Measurements from ENCODE around the gene FAAP24. TPM values are rescaled to one million over a fixed set of nuclear protein-coding genes. Genes with fewer than 3 reads are reported as not detected.
A peak's percentile ranks its signal among the peaks of the same experiment; 100 is the strongest.

The FAAP24 gene
- total RNA-seq, 4 donors from 2014 or later = 0.16 to 0.97 TPM; not detected in 2

GRCh38 chr19:32966750-32967149 lies 5.3 kb upstream of the FAAP24 start:
- TF ChIP-seq CTCF (IDR thresholded peaks at IDR 0.05 in 4 of 5, conservative IDR thresholded peaks at IDR 0.05 in 1 of 5) (no peak), POLR2A (IDR thresholded peaks at IDR 0.05) (no peak)
- ATAC-seq = no peak

GRCh38 chr19:32969549-32969948 lies 2.5 kb upstream of the FAAP24 start:
- H3K27ac ChIP-seq = no peak overlapping the region
- no peaks in the 10 kb centered on the region for H3K9me3 ChIP-seq
- in situ Hi-C loops (cut with MboI; ENCODE audit: low sequenced_read_pairs in 4 of 4) (no loop called here), intact Hi-C loops (cut with DNase I; ENCODE audit: low total_unique reads) (no loop called here)
- TF ChIP-seq POLR2A (IDR thresholded peaks at IDR 0.05) (no peak), CTCF (IDR thresholded peaks at IDR 0.05 in 4 of 5, conservative IDR thresholded peaks at IDR 0.05 in 1 of 5) (no peak)
- H3K4me1 ChIP-seq = peaks cover 8 to 13% of the 10 kb centered on the region in 2 donors
- DNase-seq = no peak
- H3K27me3 ChIP-seq = no peaks in the 10 kb centered on the region
- no peak for ATAC-seq
- H3K36me3 ChIP-seq = peaks cover 4 to 9% of the 10 kb centered on the region in 2 donors
- H3K4me3 ChIP-seq = no peak overlapping the region

More at GRCh38 chr19:32966750-32967149, 5.3 kb upstream of the FAAP24 start:
- peaks cover 4 to 28% of the 10 kb centered on the region in 2 donors for H3K36me3 ChIP-seq
- no peak overlapping the region for H3K27ac ChIP-seq
- H3K27me3 ChIP-seq = no peaks in the 10 kb centered on the region
- no peaks in the 10 kb centered on the region for H3K9me3 ChIP-seq
- no peak for DNase-seq
- H3K4me3 ChIP-seq = no peak overlapping the region
- intact Hi-C loops (cut with DNase I; ENCODE audit: low total_unique reads) = no loop called here
- peaks cover 8 to 13% of the 10 kb centered on the region in 2 donors for H3K4me1 ChIP-seq
- in situ Hi-C loops (cut with MboI; ENCODE audit: low sequenced_read_pairs in 4 of 4) = no loop called here

- Histone ChIP-seq H3K4me1 (peaks cover 8 to 13% of the 10 kb centered on the region in 2 donors), H3K36me3 (no peaks in the 10 kb centered on the region), H3K4me3 (peak overlapping the region; percentile 65 to 96 (median 84)), H3K27me3 (no peaks in the 10 kb centered on the region), H3K27ac (peak overlapping the region in 3 of 4 donors; percentile 61 to 62 (median 62)), H3K9me3 (no peaks in the 10 kb centered on the region)
- ATAC-seq (no peak), DNase-seq (no peak)
- in situ Hi-C loops (cut with MboI; ENCODE audit: low sequenced_read_pairs in 4 of 4) (loop anchor here in 1 of 4 donors (10.0 kb wide), 1 partner anchor 154 kb away; no protein-coding TSS in a partner anchor), intact Hi-C loops (cut with DNase I; ENCODE audit: low total_unique reads) (loop anchor here (5.0 kb wide), 2 partner anchors 111 to 206 kb away; partner anchors contain the start of gene GPATCH1)
- no peak for TF ChIP-seq POLR2A (IDR thresholded peaks at IDR 0.05)
- no peak for TF ChIP-seq CTCF (IDR thresholded peaks at IDR 0.05 in 4 of 5, conservative IDR thresholded peaks at IDR 0.05 in 1 of 5)
Observed at GRCh38 chr19:32971012-32971595, 938 bp upstream of the FAAP24 start.

- no peaks in the 10 kb centered on the region for H3K9me3 ChIP-seq
- peak in 1 of 2 donors; percentile 25 for DNase-seq
- intact Hi-C loops (cut with DNase I; ENCODE audit: low total_unique reads) (no loop called here), in situ Hi-C loops (cut with MboI; ENCODE audit: low sequenced_read_pairs in 4 of 4) (loop anchor here in 1 of 4 donors (10.0 kb wide), 1 partner anchor 148 kb away; no protein-coding TSS in a partner anchor)
- TF ChIP-seq POLR2A (IDR thresholded peaks at IDR 0.05) = no peak
- peak in 4 of 5 experiments; percentile 20 to 63 (median 44) for TF ChIP-seq CTCF (IDR thresholded peaks at IDR 0.05 in 4 of 5, conservative IDR thresholded peaks at IDR 0.05 in 1 of 5)
- H3K4me1 ChIP-seq = peaks cover under 1% of the 10 kb centered on the region in 2 donors
- H3K27ac ChIP-seq = no peak overlapping the region
- H3K27me3 ChIP-seq = no peaks in the 10 kb centered on the region
- no peaks in the 10 kb centered on the region for H3K36me3 ChIP-seq
- no peak overlapping the region for H3K4me3 ChIP-seq
- ATAC-seq = no peak
Observed at GRCh38 chr19:32976223-32976805, 4.3 kb downstream of the FAAP24 start.

Measured in gastrocnemius medialis (tissue), 4 donors.